PC-3 (cell line): ENCODE data around the gene PDZD2.

Experiments used
- EZH2 ChIP-seq: fragments of 300-600 bp; sonication (generic); IDR thresholded peaks from one replicate; pipeline ENCODE4 v1.6.1; 2017; ENCODE audit warnings: antibody characterized with exemption, mild to moderate bottlenecking, low read length; ENCODE audit not compliant: unreplicated experiment
- EZH2phosphoT487 ChIP-seq: fragments of 300-600 bp; sonication (generic); IDR thresholded peaks from 2 replicates; pipeline ENCODE4 v1.6.1; 2018; ENCODE audit warnings: mild to moderate bottlenecking, antibody characterized with exemption, low read length, borderline replicate concordance
- TF ChIP-seq, protein P1 (sequence below): fragments of 300-600 bp; sonication (generic); conservative IDR thresholded peaks from 2 replicates; pipeline ENCODE4 v1.5.1; 2017; ENCODE audit warnings: antibody characterized with exemption, low read depth, mild to moderate bottlenecking, low read length

DNA sequence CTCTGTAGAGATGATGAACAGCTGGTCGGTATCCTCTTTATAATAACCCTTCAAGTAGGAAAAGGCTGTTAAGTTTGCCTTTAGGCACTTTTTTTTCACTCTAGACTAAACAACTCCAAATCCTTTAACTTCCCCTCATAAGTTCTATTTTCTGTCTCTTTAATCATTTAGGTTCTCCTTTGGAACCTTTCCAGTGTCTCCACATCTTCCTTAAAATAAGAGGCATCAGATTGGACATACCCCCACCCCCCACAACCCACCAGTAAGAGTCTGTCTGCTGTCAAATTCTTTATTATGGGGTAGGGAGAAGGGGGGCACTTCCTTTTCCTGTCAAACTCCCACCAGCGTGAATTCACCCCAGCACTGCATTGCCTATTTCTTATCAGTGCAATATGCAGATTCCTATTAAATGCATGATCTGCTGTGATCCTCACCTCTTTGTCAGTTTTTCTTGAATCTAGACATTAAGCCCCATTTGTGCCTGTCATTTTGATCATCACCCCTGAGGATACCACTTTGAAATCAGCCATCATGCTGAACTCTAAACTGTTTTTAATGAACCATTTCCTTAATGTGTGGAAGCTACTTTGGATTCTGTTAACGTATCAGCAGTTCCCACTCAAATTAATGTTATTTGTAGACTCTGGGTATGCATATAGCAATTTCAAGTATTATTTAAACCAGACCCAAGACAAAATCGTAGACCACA is 212.2 kb downstream of the PDZD2 start:
- TF ChIP-seq EZH2phosphoT487, result no peak
- TF ChIP-seq, protein P1, sequence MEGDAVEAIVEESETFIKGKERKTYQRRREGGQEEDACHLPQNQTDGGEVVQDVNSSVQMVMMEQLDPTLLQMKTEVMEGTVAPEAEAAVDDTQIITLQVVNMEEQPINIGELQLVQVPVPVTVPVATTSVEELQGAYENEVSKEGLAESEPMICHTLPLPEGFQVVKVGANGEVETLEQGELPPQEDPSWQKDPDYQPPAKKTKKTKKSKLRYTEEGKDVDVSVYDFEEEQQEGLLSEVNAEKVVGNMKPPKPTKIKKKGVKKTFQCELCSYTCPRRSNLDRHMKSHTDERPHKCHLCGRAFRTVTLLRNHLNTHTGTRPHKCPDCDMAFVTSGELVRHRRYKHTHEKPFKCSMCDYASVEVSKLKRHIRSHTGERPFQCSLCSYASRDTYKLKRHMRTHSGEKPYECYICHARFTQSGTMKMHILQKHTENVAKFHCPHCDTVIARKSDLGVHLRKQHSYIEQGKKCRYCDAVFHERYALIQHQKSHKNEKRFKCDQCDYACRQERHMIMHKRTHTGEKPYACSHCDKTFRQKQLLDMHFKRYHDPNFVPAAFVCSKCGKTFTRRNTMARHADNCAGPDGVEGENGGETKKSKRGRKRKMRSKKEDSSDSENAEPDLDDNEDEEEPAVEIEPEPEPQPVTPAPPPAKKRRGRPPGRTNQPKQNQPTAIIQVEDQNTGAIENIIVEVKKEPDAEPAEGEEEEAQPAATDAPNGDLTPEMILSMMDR, result no peak
- no peak for TF ChIP-seq EZH2
